ELF-1 (cell line): ENCODE measurements around the gene GATA3.
A peak's percentile ranks its signal among the peaks of the same experiment; 100 is the strongest.

Experiments used
- DNase-seq: peaks from one replicate; pipeline ENCODE4 v3.0.0-alpha.2; 2016; ENCODE audit warnings: low read depth, low spot score

Gene GATA3

GRCh38 chr10:8051109-8051821, 3.2 kb upstream of the GATA3 start:
- DNase-seq: peak; percentile 74

- DNase-seq: peak; percentile 95
Observed at GRCh38 chr10:8051851-8052257, 2.6 kb upstream of the GATA3 start.

GRCh38 chr10:8052341-8052955, 2.0 kb upstream of the GATA3 start:
- DNase-seq: no peak

GRCh38 chr10:8052956-8053445, 1.5 kb upstream of the GATA3 start:
- no peak for DNase-seq

GRCh38 chr10:8053446-8054243, 843 bp upstream of the GATA3 start:
- DNase-seq: peak; percentile 94

- DNase-seq: peak; percentile 59
Observed at GRCh38 chr10:8054244-8054493, 319 bp upstream of the GATA3 start.

GRCh38 chr10:8055420-8056349, 1.2 kb downstream of the GATA3 start:
- no peak for DNase-seq

GRCh38 chr10:8056378-8056777, 1.9 kb downstream of the GATA3 start:
- no peak for DNase-seq

- no peak for DNase-seq
Observed at GRCh38 chr10:8056871-8057331, 2.4 kb downstream of the GATA3 start.

- DNase-seq: peak; percentile 84
Observed at GRCh38 chr10:8057636-8058273, 3.3 kb downstream of the GATA3 start.

- no peak for DNase-seq
Observed at GRCh38 chr10:8058274-8059111, 4.0 kb downstream of the GATA3 start.

GRCh38 chr10:8059191-8059936, 4.9 kb downstream of the GATA3 start:
- no peak for DNase-seq

GRCh38 chr10:8060010-8060703, 5.7 kb downstream of the GATA3 start:
- DNase-seq: no peak

GRCh38 chr10:8060704-8061121, 6.2 kb downstream of the GATA3 start:
- no peak for DNase-seq

- DNase-seq: peak; percentile 58
Observed at GRCh38 chr10:8061274-8062211, 7.1 kb downstream of the GATA3 start.

- DNase-seq: no peak
Observed at GRCh38 chr10:8063128-8063908, 8.8 kb downstream of the GATA3 start.

GRCh38 chr10:8063935-8064334, 9.4 kb downstream of the GATA3 start:
- DNase-seq: no peak
